Activated T-helper 9 cell treated with anti-CD3 and anti-CD28 coated beads, Interleukin-2, amount 50 U/mL, for 16 hours (primary cell): ENCODE measurements around the gene UBXN1.

ENCODE experiments used
- DNase-seq: peaks from one replicate; pipeline ENCODE4 v3.0.0-alpha.2; 2020; ENCODE audit warnings: low read depth

The UBXN1 gene

GRCh38 chr11:62678770-62679696 is at the start of gene UBXN1:
Gene UBXN1, minus strand, starts transcription at chr11:62679073. Its CDS starts 150 bp downstream, at chr11:62678923.
- DNase-seq, result peak; percentile 76

- DNase-seq, result peak; percentile 78
Observed at GRCh38 chr11:62728171-62728988, 49.5 kb upstream of the UBXN1 start, which contains the start of gene TTC9C. Gene TTC9C, plus strand, starts transcription at chr11:62728486. Its CDS starts 363 bp downstream, at chr11:62728849.

- DNase-seq, result peak; percentile 68
Observed at GRCh38 chr11:62727872-62728170, 48.9 kb upstream of the UBXN1 start.

- DNase-seq, result peak; percentile 98
Observed at GRCh38 chr11:62727165-62727871, 48.4 kb upstream of the UBXN1 start, which contains the start of gene HNRNPUL2. Gene HNRNPUL2, minus strand, starts transcription at chr11:62727457. Its CDS starts 301 bp downstream, at chr11:62727156.

- no peak for DNase-seq
Observed at GRCh38 chr11:62726915-62727164, 48.0 kb upstream of the UBXN1 start.

GRCh38 chr11:62726156-62726914 is 47.5 kb upstream of the UBXN1 start:
- no peak for DNase-seq

GRCh38 chr11:62725646-62726045 is 46.8 kb upstream of the UBXN1 start:
- no peak for DNase-seq

- no peak for DNase-seq
Observed at GRCh38 chr11:62724171-62724570, 45.3 kb upstream of the UBXN1 start.

GRCh38 chr11:62721994-62722393 is 43.1 kb upstream of the UBXN1 start:
- DNase-seq, result no peak

- no peak for DNase-seq
Observed at GRCh38 chr11:62719302-62719978, 40.6 kb upstream of the UBXN1 start.

- no peak for DNase-seq
Observed at GRCh38 chr11:62716816-62717215, 37.9 kb upstream of the UBXN1 start.

- no peak for DNase-seq
Observed at GRCh38 chr11:62716206-62716605, 37.3 kb upstream of the UBXN1 start.

GRCh38 chr11:62715150-62716130 is 36.6 kb upstream of the UBXN1 start:
- DNase-seq, result no peak

- DNase-seq, result no peak
Observed at GRCh38 chr11:62713343-62713742, 34.5 kb upstream of the UBXN1 start.

GRCh38 chr11:62712861-62713260 is 34.0 kb upstream of the UBXN1 start:
- no peak for DNase-seq

- no peak for DNase-seq
Observed at GRCh38 chr11:62712276-62712812, 33.5 kb upstream of the UBXN1 start.

- DNase-seq, result no peak
Observed at GRCh38 chr11:62710001-62710345, 31.1 kb upstream of the UBXN1 start.

- peak; percentile 90 for DNase-seq
Observed at GRCh38 chr11:62709247-62710000, 30.6 kb upstream of the UBXN1 start.

- DNase-seq, result no peak
Observed at GRCh38 chr11:62708793-62709192, 29.9 kb upstream of the UBXN1 start.
